ENCODE data around the gene MFSD8.
"Not testable (repeated sequence)": the region's sequence is repeated elsewhere in the genome, so short reads cannot be mapped to it uniquely, and the experiment has no call there.

The MFSD8 gene

GRCh38 chr4:127931836-127932235 is 33.1 kb downstream of the MFSD8 start:
- not testable (repeated sequence) for DNase-seq (ENCODE audit: low read depth)

DNA sequence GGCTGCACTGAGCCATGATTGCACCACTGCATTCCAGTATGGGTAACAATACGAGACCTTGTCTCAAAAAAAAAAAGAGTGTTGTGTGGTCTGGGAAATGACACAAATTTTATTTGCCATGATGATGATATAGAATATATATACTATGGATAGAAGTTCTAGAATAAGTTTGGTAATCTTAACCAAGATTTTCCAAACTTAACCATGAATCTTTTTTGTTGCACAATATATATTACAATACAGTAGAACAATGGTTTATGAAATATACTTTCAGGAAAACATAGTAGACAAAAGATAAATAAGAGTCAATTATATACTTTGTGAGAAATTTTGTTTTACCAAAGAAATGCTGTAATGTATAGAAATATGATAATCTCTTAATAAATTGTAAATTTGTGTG is 34.8 kb downstream of the MFSD8 start:
- no peak for DNase-seq (ENCODE audit: low read depth)

DNA sequence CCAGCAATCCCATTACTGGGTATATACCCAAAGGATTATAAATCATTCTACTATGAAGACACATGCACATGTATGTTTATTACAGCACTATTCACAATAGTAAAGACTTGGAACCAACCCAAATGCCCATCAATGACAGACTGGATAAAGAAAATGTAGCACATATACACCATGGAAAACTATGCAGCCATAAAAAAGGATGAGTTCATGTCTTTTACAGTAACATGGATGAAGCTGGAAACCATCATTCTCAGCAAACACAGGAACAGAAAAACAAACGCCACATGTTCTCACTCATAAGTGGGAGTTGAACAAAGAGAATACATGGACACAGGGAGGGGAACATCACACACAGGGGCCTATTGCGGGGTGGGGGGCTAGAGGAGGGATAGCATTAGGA is 39.3 kb downstream of the MFSD8 start:
- not testable (repeated sequence) for DNase-seq (ENCODE audit: low read depth)

DNA sequence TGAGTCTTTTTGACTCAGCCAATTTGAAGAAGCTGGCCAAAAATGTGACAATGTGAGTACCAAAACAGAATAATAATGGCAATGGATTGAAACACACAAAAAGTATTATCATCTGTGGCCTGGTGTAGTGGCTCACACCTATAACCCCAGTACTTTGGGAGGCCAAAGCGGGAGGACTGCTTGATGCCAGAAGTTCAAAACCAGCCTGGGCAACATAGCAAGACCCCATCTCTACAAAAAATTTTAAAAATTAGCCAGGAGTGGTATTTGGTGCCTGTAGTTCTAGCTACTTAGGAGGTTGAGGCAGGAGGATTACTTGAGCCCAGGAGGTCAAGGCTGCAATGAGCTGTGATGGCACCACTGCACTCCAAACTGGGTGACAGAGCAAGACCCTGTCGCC is 42.7 kb downstream of the MFSD8 start:
- DNase-seq (ENCODE audit: low read depth) = no peak

DNA sequence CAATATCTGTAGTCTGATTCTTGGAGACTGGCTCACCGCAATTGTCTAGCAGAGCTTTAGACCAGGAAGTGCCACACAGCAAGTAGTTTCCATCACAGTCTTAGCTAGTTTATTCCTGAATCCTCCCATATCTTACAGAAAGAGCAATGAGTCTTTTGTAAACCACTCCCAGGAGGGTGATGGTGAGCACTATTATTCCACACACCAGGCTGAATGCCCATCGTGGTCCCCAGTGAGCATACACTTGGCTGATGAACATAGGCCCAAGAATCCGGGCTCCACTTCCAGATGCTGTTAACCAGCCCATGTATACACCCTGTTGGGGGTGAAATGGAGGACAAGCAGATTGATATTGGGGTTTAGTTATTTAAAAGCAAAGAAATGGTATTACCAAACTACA is 44.5 kb downstream of the MFSD8 start:
- DNase-seq (ENCODE audit: low read depth) = no peak

- no peak for DNase-seq (ENCODE audit: low read depth)
Measured at GRCh38 chr4:127917151-127917550, 47.8 kb downstream of the MFSD8 start.

DNA sequence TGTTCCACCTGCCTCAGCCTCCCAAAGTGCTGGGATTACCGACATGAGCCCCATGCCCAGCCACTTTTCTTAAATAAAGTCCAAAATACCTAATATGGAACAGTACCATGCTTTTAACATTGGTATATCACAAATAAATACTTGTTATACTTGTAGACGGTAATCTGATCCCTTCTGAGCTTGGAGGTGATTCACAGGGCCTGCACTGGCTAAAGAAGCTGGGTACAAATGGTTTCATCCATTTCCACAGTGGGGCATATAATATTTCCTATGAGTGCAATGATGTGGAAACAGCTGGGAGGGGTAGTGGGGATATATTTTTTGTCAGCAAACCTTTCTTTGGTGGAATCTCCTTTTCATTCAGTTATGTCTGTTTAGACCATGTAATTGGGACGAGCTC is 48.5 kb downstream of the MFSD8 start:
- no peak for DNase-seq (ENCODE audit: low read depth)

DNA sequence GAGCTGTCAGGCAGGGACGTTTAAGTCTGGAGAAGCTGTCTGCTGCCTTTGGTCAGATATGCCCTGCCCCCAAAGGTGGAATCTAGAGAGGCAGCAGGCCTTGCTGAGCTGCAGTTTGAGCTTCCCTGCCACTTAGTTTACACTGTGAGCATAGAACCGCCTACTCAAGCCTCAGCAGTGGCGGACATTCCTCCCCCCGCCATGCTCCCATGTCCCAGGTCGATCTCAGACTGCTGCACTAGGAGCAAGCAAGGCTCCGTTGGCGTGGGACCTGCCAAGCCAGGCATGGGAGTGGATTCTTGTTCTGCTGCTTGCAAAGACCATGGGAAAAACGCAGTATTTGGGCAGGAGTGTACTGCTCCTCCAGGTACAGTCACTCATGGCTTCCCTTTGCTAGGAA is 59.9 kb downstream of the MFSD8 start:
- DNase-seq (ENCODE audit: low read depth) = no peak

- not testable (repeated sequence) for DNase-seq (ENCODE audit: low read depth)
Measured at GRCh38 chr4:127899682-127900081, 65.3 kb downstream of the MFSD8 start.

- no peak for DNase-seq (ENCODE audit: low read depth)
Measured at GRCh38 chr4:127896528-127896927, 68.4 kb downstream of the MFSD8 start.

DNA sequence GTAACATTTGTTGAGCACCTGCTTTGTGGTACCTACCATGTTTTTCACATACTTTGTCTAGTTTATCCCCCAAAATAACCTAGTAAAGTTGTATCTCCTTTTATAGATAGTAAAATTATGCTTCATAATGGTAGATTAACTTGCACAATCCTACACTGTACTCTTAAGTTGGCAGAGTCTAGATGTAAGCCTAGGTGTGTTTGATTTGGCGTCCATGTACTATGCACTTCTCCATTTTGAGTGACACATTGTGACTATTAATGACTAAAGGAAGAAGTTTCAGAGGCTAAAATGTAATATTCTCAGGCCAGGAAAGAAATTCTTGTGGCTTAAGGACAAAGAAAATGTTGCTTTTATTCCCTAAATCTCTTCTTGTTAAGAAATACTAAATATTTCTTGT is 68.9 kb downstream of the MFSD8 start:
- no peak for DNase-seq (ENCODE audit: low read depth)

DNA sequence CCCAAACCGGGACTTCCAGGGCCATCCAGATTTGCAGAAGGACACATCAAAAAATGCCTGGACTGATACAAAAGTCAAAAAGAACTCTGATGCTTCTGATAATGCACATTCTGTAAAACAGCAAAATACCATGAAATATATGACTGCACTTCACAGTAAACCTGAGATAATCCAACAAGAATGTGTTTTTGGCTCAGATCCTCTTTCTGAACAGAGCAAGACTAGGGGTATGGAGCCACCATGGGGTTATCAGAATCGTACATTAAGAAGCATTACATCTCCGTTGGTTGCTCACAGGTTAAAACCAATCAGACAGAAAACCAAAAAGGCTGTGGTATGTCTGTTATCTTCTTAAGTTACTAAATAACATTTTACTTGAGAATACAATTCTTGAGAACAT is 75.1 kb downstream of the MFSD8 start:
- DNase-seq (ENCODE audit: low read depth) = no peak

- DNase-seq (ENCODE audit: low read depth) = no peak
Measured at GRCh38 chr4:127888559-127888958, 76.4 kb downstream of the MFSD8 start.

DNA sequence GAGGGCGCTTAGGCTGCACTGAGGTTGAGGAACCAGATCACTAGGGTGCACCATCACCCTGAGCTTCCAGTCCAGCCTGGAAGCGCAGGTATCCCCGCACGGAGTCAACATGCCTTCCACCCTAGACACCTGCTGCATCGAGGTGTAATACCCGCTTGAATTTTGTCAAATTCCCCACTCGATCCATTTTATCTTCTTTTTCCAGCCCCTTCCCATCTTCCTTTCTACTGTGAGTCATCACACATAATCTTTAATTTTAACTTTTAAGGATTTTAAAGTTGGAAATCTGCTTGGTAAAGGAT is 83.5 kb downstream of the MFSD8 start:
- no peak for DNase-seq (ENCODE audit: low read depth)

GRCh38 chr4:127880763-127881562 is 84.0 kb downstream of the MFSD8 start, which contains the start of gene PLK4:
Gene PLK4, plus strand, starts transcription at chr4:127880893. Its CDS starts 242 bp downstream, at chr4:127881135.
- peak; percentile 89 for DNase-seq (ENCODE audit: low read depth)

DNA sequence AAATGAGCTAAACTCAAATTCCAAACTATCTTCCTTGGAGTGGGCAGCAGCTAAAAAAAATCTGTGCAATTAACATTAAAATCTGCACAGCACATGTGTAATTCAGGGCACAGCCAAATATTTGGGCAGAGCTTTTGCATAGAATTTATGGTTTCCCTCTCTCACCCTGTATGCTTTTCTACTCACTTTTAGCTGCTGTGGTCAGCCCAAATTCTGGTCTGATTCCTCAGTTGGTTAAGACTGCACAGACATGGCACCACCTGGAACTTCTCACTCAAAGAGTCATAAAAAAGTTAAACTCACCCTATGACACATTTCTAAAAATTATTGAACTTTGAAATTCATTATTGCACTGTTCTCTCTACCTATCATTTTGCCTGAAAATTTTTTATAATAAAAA is 89.2 kb downstream of the MFSD8 start:
- DNase-seq (ENCODE audit: low read depth) = no peak

GRCh38 chr4:127870688-127871087 is 94.3 kb downstream of the MFSD8 start:
- DNase-seq (ENCODE audit: low read depth) = no peak

GRCh38 chr4:127870281-127870680 is 94.7 kb downstream of the MFSD8 start:
- no peak for DNase-seq (ENCODE audit: low read depth)

GRCh38 chr4:127868196-127868595 is 96.8 kb downstream of the MFSD8 start:
- no peak for DNase-seq (ENCODE audit: low read depth)
